T-helper 1 cell treated with Interleukin-12 subunit alpha and Interleukin-12 subunit beta and Interleukin-4 antibody, amounts not matched to agents 30 μg/mL and 1 μg/mL, for 36 hours (primary cell): ENCODE measurements around the gene ZNF593.
A peak's percentile ranks its signal among the peaks of the same experiment; 100 is the strongest.

Experiments
- H3K27ac Mint-ChIP-seq: one replicate; pipeline ENCODE4 v1.8.0; 2021; ENCODE audit warnings: mild to moderate bottlenecking, mixed read lengths
- H3K27me3 Mint-ChIP-seq: one replicate; pipeline ENCODE4 v1.8.0; 2021; ENCODE audit warnings: low read depth, mixed read lengths
- H3K36me3 Mint-ChIP-seq: one replicate; pipeline ENCODE4 v1.8.0; 2021; ENCODE audit warnings: low read depth, mixed read lengths
- H3K4me1 Mint-ChIP-seq: one replicate; pipeline ENCODE4 v1.8.0; 2021; ENCODE audit warnings: low read depth, mixed read lengths
- H3K4me3 Mint-ChIP-seq: one replicate; pipeline ENCODE4 v1.8.0; 2021; ENCODE audit warnings: mild to moderate bottlenecking, moderate library complexity, mixed read lengths
- H3K9me3 Mint-ChIP-seq: one replicate; pipeline ENCODE4 v1.8.0; 2021; ENCODE audit warnings: mixed read lengths

The ZNF593 gene

DNA sequence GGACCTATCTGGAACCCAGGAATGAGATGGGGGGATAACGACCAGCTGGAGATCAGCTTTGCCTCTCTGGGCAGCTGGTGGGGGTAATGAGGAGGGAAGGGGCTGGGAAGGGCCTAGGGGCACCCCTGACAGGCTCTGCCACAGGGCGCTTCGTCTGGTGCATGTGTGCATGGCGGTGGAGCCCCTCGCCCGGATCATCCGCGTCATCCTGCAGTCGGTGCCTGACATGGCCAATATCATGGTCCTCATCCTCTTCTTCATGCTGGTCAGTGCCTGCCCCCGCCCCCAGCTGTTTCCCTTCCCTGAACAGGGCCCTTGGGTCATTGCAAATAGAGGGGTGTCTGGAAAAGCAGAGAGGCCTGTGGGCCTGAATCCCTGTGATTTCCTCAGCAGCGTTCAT, 28.1 kb downstream of the ZNF593 start:
- peaks cover 19% of the 10 kb centered on the region for H3K27me3 Mint-ChIP-seq
- no peaks in the 10 kb centered on the region for H3K36me3 Mint-ChIP-seq
- H3K4me1 Mint-ChIP-seq: peaks cover 41% of the 10 kb centered on the region
- H3K27ac Mint-ChIP-seq: no peak overlapping the region
- H3K9me3 Mint-ChIP-seq: no peaks in the 10 kb centered on the region
- no peak overlapping the region for H3K4me3 Mint-ChIP-seq

DNA sequence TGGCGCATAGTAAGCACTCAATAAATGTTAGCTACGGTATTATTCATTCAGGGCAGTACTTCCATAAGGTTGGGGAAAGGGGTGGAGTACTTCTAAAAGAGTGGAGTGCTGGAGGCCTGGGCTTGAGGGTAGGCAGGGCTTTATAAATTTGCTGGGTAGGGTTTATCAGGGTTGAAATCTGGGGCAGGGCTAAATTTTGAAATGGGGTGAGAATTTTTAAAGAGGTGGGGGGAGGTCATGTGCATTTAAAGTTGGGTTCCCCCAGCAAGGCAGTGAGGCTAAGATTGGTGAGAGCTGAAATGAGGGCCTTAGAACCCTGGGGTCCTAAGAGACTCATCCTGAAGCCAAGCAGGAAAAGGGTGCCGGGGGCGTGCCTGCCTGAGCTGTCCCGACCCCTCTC, 30.7 kb downstream of the ZNF593 start:
- Mint-ChIP-seq H3K9me3 (no peaks in the 10 kb centered on the region), H3K36me3 (no peaks in the 10 kb centered on the region), H3K4me3 (no peak overlapping the region), H3K27me3 (peaks cover 11% of the 10 kb centered on the region), H3K4me1 (peaks cover 37% of the 10 kb centered on the region), H3K27ac (peak overlapping the region; percentile 39)

DNA sequence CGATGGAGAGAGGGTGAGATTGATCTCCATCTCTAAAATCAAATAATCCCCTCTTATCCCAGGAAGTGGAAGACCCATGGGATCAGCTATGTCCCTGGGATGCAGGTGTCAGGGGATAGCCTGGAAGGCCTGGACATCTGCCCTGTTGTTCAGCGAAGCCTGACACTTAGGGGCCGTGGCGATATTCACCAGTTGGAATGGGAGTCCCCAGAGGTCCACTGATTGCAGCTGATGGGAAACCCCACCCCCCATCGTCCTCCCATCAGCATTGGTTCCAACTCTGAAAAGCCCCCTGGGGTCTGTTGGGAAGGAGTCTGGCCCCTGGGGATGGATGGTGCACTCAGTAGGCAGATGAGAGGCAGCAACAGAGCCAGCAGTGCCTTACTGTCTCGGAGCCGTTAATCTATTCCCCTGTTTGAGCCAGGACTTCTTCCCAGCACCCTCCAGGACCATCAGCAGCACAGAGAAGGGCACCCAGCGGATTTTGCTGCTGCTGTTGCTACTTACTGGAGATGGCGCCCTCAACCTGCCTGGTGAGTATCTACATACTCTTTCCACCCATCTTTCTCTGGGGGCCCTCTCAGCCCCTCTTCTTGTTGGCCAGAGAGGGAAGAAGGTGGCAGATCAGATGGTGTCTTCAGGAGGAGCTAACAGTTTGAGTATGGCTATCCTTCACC, 34.1 kb downstream of the ZNF593 start:
- Mint-ChIP-seq H3K4me1 (peaks cover 38% of the 10 kb centered on the region), H3K27me3 (peaks cover 4% of the 10 kb centered on the region), H3K27ac (no peak overlapping the region), H3K9me3 (no peaks in the 10 kb centered on the region), H3K4me3 (no peak overlapping the region), H3K36me3 (no peaks in the 10 kb centered on the region)

DNA sequence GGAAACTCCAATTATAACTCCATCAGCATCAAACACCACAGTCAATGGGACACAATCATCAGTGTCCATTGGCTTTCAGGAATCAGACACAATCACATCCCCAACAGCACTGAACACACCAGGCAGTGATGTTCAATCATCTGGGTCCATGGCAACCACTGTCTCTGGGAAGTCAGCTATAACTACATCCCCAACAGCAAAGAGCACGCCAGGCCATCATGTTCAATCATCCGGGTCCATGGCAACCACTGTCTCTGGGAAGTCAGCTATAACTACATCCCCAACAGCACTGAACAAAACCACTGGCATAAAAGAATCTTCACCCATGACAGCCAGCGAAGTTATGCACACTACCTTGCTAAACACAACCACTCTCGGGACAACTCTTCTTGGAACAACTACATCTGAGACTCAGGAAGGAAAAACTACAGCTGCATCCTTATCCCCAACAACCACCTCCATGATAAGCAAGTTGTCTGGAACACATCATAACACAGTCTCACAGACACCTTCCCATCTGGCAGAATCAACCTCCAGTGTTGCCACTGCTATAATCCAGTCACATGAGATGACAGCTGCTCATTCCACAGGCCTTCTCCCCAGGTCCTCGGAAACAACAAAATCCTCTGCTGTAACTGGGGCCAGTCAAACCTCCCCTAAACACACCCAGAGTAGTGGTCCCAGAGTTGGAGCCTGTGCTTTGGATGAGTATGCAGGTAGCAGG, 40.6 kb downstream of the ZNF593 start:
- H3K4me1 Mint-ChIP-seq: peaks cover 1% of the 10 kb centered on the region
- peaks cover 18% of the 10 kb centered on the region for H3K27me3 Mint-ChIP-seq
- H3K9me3 Mint-ChIP-seq: no peaks in the 10 kb centered on the region
- H3K4me3 Mint-ChIP-seq: no peak overlapping the region
- no peaks in the 10 kb centered on the region for H3K36me3 Mint-ChIP-seq
- H3K27ac Mint-ChIP-seq: no peak overlapping the region

DNA sequence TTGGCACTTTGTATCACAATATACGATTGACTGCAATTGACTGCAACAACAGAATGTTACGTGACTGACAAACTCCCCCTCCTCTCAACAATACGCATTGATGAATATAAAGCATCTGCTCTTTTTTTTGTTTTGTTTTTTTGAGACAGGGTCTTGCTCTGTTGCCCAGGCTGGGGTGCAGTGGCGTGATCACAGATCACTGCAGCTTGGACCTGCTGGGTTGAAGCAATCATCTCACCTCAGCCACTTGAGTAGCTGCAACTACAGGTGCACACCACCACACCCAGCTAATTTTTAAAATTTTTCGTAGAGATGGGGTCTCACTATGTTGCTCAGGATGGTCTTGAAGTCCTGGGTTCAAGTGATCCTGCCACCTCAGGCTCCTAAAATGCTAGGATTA, 43.0 kb downstream of the ZNF593 start:
- H3K4me1 Mint-ChIP-seq: no peaks in the 10 kb centered on the region
- H3K4me3 Mint-ChIP-seq: no peak overlapping the region
- H3K27ac Mint-ChIP-seq: no peak overlapping the region

GRCh38 chr1:26213335-26213905, 43.7 kb downstream of the ZNF593 start:
- Mint-ChIP-seq H3K27me3 (peaks cover 24% of the 10 kb centered on the region), H3K9me3 (no peaks in the 10 kb centered on the region), H3K36me3 (no peaks in the 10 kb centered on the region), H3K4me1 (no peaks in the 10 kb centered on the region), H3K4me3 (no peak overlapping the region), H3K27ac (no peak overlapping the region)

More for the DNA sequence above, 43.0 kb downstream of the ZNF593 start:
- H3K27me3 Mint-ChIP-seq: peaks cover 24% of the 10 kb centered on the region
- no peaks in the 10 kb centered on the region for H3K9me3 Mint-ChIP-seq
- no peaks in the 10 kb centered on the region for H3K36me3 Mint-ChIP-seq

DNA sequence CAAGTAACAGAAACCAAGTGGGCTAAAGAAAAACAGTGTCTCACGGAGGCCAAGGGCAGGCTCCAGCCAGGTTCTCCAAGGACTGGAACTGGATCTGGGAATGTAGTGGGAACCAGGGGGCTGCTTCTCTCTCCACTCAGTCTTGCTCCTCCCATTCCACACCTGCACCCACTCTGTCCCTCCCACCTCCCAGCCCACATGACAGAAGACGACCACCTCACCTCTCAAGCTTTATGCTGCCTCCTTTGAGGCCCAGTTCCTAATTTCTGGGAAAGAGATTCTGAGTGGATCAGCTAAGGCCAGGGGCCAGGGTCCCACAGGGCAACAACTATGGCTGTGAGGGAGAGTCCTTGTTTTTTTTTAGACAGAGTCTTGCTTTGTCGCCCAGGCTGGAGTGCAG, 45.5 kb downstream of the ZNF593 start:
- H3K4me1 Mint-ChIP-seq: no peaks in the 10 kb centered on the region
- H3K36me3 Mint-ChIP-seq: no peaks in the 10 kb centered on the region
- no peaks in the 10 kb centered on the region for H3K9me3 Mint-ChIP-seq
- H3K27me3 Mint-ChIP-seq: peaks cover 14% of the 10 kb centered on the region
- H3K4me3 Mint-ChIP-seq: no peak overlapping the region
- H3K27ac Mint-ChIP-seq: no peak overlapping the region

DNA sequence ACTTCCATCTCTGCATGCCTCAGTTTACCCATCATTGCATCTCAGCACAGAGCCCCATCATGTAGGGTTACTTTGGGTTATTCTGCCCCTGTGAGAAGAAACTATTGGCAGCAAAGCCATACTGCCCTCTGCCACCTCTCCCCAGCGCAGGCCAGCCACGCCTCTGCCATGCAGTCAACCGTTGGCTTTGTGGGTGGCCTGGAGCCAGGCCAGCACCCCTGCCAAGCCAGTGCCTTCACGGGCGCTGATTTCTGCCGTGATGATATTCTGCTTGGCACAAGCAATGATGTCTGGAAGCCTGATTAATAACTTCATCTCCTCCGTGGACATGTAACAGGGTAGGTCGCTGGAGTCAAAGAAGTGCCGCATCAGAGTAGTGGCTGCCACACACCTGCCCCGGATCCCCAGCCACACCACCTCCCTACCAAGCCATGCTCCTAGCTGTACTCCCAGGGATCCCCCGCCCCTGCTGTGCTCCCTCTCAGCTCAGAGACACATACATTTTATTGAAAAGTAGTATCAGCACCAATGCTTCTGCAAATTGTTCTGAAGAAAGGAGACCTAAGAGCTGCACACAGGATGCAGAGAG, 49.3 kb downstream of the ZNF593 start:
- no peaks in the 10 kb centered on the region for H3K9me3 Mint-ChIP-seq
- no peak overlapping the region for H3K4me3 Mint-ChIP-seq
- H3K36me3 Mint-ChIP-seq: no peaks in the 10 kb centered on the region
- no peak overlapping the region for H3K27ac Mint-ChIP-seq
- H3K4me1 Mint-ChIP-seq: no peaks in the 10 kb centered on the region
- peaks cover 22% of the 10 kb centered on the region for H3K27me3 Mint-ChIP-seq
